Psoas muscle (tissue), 8 donors: Measurements from ENCODE around the gene CAPN15. TPM values are rescaled to one million over a fixed set of nuclear protein-coding genes. Genes with fewer than 3 reads are reported as not detected.
A peak's percentile ranks its signal among the peaks of the same experiment; 100 is the strongest.

Experiments used
- ATAC-seq, 4 donors: fragments of 200-7000 bp; cut with Tn5 transposase; one replicate each; pipeline ENCODE4 v1.9.1; 2020; ENCODE audit warnings: moderate library complexity in 3 of 4, mild to moderate bottlenecking in 2 of 4
- DNase-seq, 2 donors: peaks; one replicate each; pipeline ENCODE4 v3.0.0-alpha.2; 2020
- H3K27ac ChIP-seq: fragments of 200-600 bp; one replicate; pipeline ENCODE4 v1.8.0; 2022
- H3K27me3 ChIP-seq, 3 donors: fragments of 200-600 bp in 1 of 3; one replicate each; pipeline versions ENCODE4 v1.6.1 to v1.8.0; 2013 to 2022; ENCODE audit warnings: low read length in 2 of 3, mild to moderate bottlenecking in 2 of 3, moderate library complexity in 1 of 3; ENCODE audit not compliant: insufficient read depth in 3 of 3
- H3K36me3 ChIP-seq, 2 donors: fragments of 200-600 bp in 1 of 2; one replicate each; pipeline versions ENCODE4 v1.6.1 to v1.8.0; 2013 to 2022; ENCODE audit warnings: low read depth in 1 of 2, mild to moderate bottlenecking in 1 of 2, moderate library complexity in 1 of 2; ENCODE audit not compliant: insufficient read depth in 1 of 2
- H3K4me1 ChIP-seq: fragments of 200-600 bp; one replicate; pipeline ENCODE4 v1.8.0; 2022
- H3K4me3 ChIP-seq: fragments of 200-600 bp; one replicate; pipeline ENCODE4 v1.8.0; 2022; ENCODE audit warnings: mild to moderate bottlenecking
- H3K9me3 ChIP-seq: fragments of 200-600 bp; one replicate; pipeline ENCODE4 v1.8.0; 2022
- CTCF ChIP-seq: fragments of 200-600 bp; IDR thresholded peaks from one replicate; pipeline ENCODE4 v1.8.0; 2022; ENCODE audit warnings: antibody characterized with exemption
- WGBS, 3 donors: extraction: QIAGEN DNeasy Blood & Tissue Kit; methylation state at CpG; one replicate each; pipeline versions ENCODE4 v1.1.6 to v1.1.7; 2013; 5-methylcytosine and 5-hydroxymethylcytosine counted together
- intact Hi-C, 2 donors: fragments of 100-400 bp; cut with DNase I; formaldehyde crosslinking; loops; one replicate each; pipeline versions ENCODE4 v1.11.0 to v1.14.2; 2022
- polyA plus RNA-seq, 3 donors: library from polyadenylated mRNA; stranded (reverse); fragments of 200-250 nt; gene quantifications; one replicate each; pipeline ENCODE4 v1.2.3, GENCODE V29; 2013
- total RNA-seq, 4 donors: library from RNA; stranded (reverse); fragmentation: NEBNext Ultra II Directional in 2 of 4; extraction: Animal tissue kit (Norgen Biotek cat#: 25700) in 2 of 4; gene quantifications; one replicate each; pipeline versions ENCODE4 v1.2.1 to v1.2.4, GENCODE V29; 2021 to 2023
- donor health status: healthy with polysubstance abuse.
- donor health status: DM: no; HTN: no; CAD: no; lungs with moderate emphysema.
- donor health status: Bipolar disorder and iron deficiency.
- donor health status: healthy.
- donor health status: DM: yes; HTN: yes; CAD: no.
- donor health status: DM: no; HTN: no; CAD: no.
- donor health status: DM: no; HTN: no; CAD: no.
- donor health status: DM: yes; HTN: yes; CAD: no.

The CAPN15 gene
- total and polyA plus RNA-seq, 7 donors, result 14.9 to 32.1 (median 25.5) TPM

DNA sequence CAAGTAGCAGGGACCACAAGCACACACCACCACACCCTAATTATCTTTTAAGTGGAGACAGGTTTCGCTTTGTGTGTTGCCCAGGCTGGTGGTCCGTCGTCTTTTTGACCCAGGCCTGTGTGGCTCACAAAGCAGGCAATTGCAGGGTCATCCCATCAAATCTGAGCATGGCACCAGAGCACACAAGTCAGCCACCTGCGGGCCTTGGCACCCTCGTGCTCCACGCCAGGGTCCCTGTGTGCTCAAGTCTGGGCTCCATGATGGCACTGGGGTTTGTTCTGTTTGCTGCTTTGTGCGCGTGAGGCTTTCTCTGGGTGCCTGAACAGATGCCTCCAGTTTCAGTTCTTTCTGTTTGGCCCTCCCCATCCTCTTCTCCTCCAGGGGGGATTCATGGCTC lies 2.4 kb upstream of the CAPN15 start:
- ATAC-seq, result no peak
- Histone ChIP-seq H3K4me3 (no peak overlapping the region), H3K27me3 (no peaks in the 10 kb centered on the region), H3K27ac (peak overlapping the region; percentile 100), H3K9me3 (no peaks in the 10 kb centered on the region), H3K36me3 (peaks cover 0 to 22% of the 10 kb centered on the region in 2 donors), H3K4me1 (peaks cover 37% of the 10 kb centered on the region)
- WGBS, 3 donors, result 91 to 92% (median 91%) methylated on average over 8 of the region's 8 CpGs
- intact Hi-C loops, result loop anchor here in 1 of 2 donors (5.0 kb wide), 2 partner anchors 103 to 128 kb away; partner anchors contain the start of gene NME4
- no peak for DNase-seq
- no peak for TF ChIP-seq CTCF

GRCh38 chr16:525520-526180 lies 1.9 kb upstream of the CAPN15 start:
- ATAC-seq, result peak in 2 of 4 donors; percentile 6 to 13
- H3K27me3 ChIP-seq, result no peaks in the 10 kb centered on the region
- H3K27ac ChIP-seq, result peak overlapping the region; percentile 100
- H3K9me3 ChIP-seq, result no peaks in the 10 kb centered on the region
- peaks cover 0 to 16% of the 10 kb centered on the region in 2 donors for H3K36me3 ChIP-seq
- intact Hi-C loops, result loop anchor here in 1 of 2 donors (5.0 kb wide), 2 partner anchors 103 to 128 kb away; partner anchors contain the start of gene NME4
- no peak for DNase-seq
- peak overlapping the region; percentile 79 for H3K4me3 ChIP-seq
- peaks cover 42% of the 10 kb centered on the region for H3K4me1 ChIP-seq
- TF ChIP-seq CTCF, result no peak
- 57 to 72% (median 59%) methylated on average over 13 of the region's 13 CpGs for WGBS, 3 donors

DNA sequence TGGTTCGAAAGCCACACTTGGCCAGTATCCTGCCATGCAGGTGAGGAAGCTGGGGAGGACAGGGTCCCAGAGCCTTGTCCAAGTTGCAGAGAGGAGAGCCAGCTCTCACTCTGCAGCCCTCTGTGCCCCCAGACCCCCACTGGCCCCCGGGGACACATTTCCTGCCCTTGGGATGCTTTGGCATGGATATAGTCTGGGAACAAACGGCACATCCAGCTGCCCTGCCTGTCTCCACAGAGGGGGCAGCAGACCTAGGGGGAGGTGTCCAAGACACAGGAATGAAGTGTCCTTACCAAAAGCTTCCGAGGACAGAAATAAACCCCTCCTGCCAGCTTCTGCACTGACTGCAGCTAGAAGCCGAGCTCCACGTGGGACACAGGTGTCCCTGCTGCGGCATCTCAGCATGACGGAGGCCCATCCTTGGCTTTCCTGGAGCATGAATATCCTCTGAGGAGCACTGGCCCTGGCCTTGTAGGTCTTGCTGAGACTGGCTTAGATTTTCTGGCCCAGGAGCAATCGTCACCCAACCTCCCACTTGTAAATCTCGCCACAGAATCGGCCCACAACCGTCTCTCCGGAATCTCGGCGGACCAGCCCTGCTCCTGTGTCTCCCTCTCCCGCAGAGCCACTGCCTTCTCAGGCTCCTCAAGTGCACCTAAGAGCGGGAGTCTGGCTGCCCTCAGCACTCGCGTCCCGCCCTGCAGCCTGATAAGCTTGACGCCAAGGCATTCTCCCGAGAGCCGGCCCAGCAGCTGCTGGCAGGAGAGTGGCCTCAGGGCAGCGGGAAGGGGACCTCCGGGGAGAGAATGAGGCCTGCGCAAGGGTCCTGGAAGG lies 1.1 kb upstream of the CAPN15 start:
- Histone ChIP-seq H3K36me3 (peaks cover 0 to 9% of the 10 kb centered on the region in 2 donors), H3K9me3 (no peaks in the 10 kb centered on the region), H3K4me3 (peak overlapping the region; percentile 79), H3K4me1 (peaks cover 42% of the 10 kb centered on the region), H3K27me3 (no peaks in the 10 kb centered on the region), H3K27ac (peak overlapping the region; percentile 100)
- ATAC-seq, result peak; percentile 0 to 24 (median 14)
- no peak for TF ChIP-seq CTCF
- WGBS, 3 donors, result 3 to 7% (median 3%) methylated on average over 25 to 26 of the region's 26 CpGs
- intact Hi-C loops, result loop anchor here in 1 of 2 donors (5.0 kb wide), 2 partner anchors 104 to 129 kb away; partner anchors contain the start of gene NME4
- DNase-seq, result no peak

GRCh38 chr16:528111-529011 lies 849 bp downstream of the CAPN15 start:
- peak in 1 of 2 donors; percentile 75 for DNase-seq
- Histone ChIP-seq H3K9me3 (no peaks in the 10 kb centered on the region), H3K4me3 (peak overlapping the region; percentile 87), H3K27me3 (no peaks in the 10 kb centered on the region), H3K36me3 (no peaks in the 10 kb centered on the region), H3K4me1 (peaks cover 49% of the 10 kb centered on the region), H3K27ac (peak overlapping the region; percentile 83)
- WGBS, 3 donors, result 4 to 7% (median 6%) methylated on average over 42 to 55 of the region's 55 CpGs
- intact Hi-C loops, result loop anchor here in 1 of 2 donors (5.0 kb wide), 2 partner anchors 106 to 131 kb away; partner anchors contain the start of gene NME4
- peak in 2 of 4 donors; percentile 0 to 3 for ATAC-seq
- TF ChIP-seq CTCF, result no peak
